ENCODE results near the gene PDE5A.

DNA sequence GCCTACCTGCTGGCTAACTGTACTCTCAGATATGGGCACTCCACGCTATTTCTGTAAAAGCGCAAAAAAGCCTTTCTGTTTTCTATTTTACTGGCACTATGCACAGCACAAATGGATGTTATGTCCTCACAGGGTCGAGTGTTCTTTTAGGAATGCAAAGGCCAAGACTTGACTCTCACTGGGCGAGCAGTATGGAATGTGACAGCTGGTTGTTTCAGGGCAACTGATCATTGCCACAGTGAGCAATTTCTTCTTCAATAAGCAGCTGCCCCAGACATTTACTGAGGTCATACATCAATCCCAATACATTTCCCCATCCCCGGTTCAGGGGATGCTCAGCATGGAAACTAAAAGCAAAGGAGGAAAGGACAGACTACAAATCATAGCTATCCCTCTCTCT is 58.2 kb downstream of the PDE5A start:
- no peak for TF ChIP-seq CTCF (IDR thresholded peaks at IDR 0.05)
- no peak for TF ChIP-seq POLR2A (IDR thresholded peaks at IDR 0.05)

Measured in adrenal gland (tissue), 5 donors.